ENCODE results near the gene PAN2. TPM values are rescaled to one million over a fixed set of nuclear protein-coding genes. Genes with fewer than 3 reads are reported as not detected.
"Not testable (repeated sequence)": the region's sequence is repeated elsewhere in the genome, so short reads cannot be mapped to it uniquely, and the experiment has no call there.

PAN2 gene
- total RNA-seq, 1 donor: 23.0 TPM

GRCh38 chr12:56298828-56299227 lies 35.0 kb downstream of the PAN2 start:
- DNase-seq (ENCODE audit: low read depth): no peak
- TF ChIP-seq CTCF (IDR thresholded peaks at IDR 0.05; ENCODE audit: insufficient read depth, low read length): no peak
- H3K4me3 ChIP-seq (ENCODE audit: low read depth, low read length): peak overlapping the region; percentile 91

- TF ChIP-seq CTCF (IDR thresholded peaks at IDR 0.05; ENCODE audit: insufficient read depth, low read length): no peak
- no peak for DNase-seq (ENCODE audit: low read depth)
- H3K4me3 ChIP-seq (ENCODE audit: low read depth, low read length): no peak overlapping the region
Measured at GRCh38 chr12:56297400-56297799, 36.4 kb downstream of the PAN2 start.

- no peak for TF ChIP-seq CTCF (IDR thresholded peaks at IDR 0.05; ENCODE audit: insufficient read depth, low read length)
- no peak overlapping the region for H3K4me3 ChIP-seq (ENCODE audit: low read depth, low read length)
- no peak for DNase-seq (ENCODE audit: low read depth)
Measured at GRCh38 chr12:56296295-56296694, 37.5 kb downstream of the PAN2 start.

GRCh38 chr12:56293795-56294194 lies 40.0 kb downstream of the PAN2 start:
- no peak for TF ChIP-seq CTCF (IDR thresholded peaks at IDR 0.05; ENCODE audit: insufficient read depth, low read length)
- DNase-seq (ENCODE audit: low read depth): no peak
- no peak overlapping the region for H3K4me3 ChIP-seq (ENCODE audit: low read depth, low read length)

GRCh38 chr12:56288705-56289387 lies 45.0 kb downstream of the PAN2 start:
- no peak for DNase-seq (ENCODE audit: low read depth)
- no peak for TF ChIP-seq CTCF (IDR thresholded peaks at IDR 0.05; ENCODE audit: insufficient read depth, low read length)
- no peak overlapping the region for H3K4me3 ChIP-seq (ENCODE audit: low read depth, low read length)

GRCh38 chr12:56286044-56286830 lies 47.6 kb downstream of the PAN2 start:
- TF ChIP-seq CTCF (IDR thresholded peaks at IDR 0.05; ENCODE audit: insufficient read depth, low read length): no peak
- H3K4me3 ChIP-seq (ENCODE audit: low read depth, low read length): no peak overlapping the region
- peak; percentile 16 for DNase-seq (ENCODE audit: low read depth)

GRCh38 chr12:56284263-56284662 lies 49.5 kb downstream of the PAN2 start:
- H3K4me3 ChIP-seq (ENCODE audit: low read depth, low read length); DNase-seq (ENCODE audit: low read depth): not testable (repeated sequence)

All from fibroblast of the aortic adventitia (primary cell).